HG03457 (cell line): ENCODE data around the gene ACP3.

Source experiments
- ATAC-seq: cut with Tn5 transposase; IDR thresholded peaks from one replicate; pipeline ENCODE4 v1.9.1; 2021; ENCODE audit warnings: moderate number of reproducible peaks; ENCODE audit not compliant: unreplicated experiment

ACP3 gene

GRCh38 chr3:132315851-132316250 is 1.4 kb upstream of the ACP3 start:
- ATAC-seq, result no peak

- no peak for ATAC-seq
Observed at GRCh38 chr3:132318451-132318850, 1.2 kb downstream of the ACP3 start.

DNA sequence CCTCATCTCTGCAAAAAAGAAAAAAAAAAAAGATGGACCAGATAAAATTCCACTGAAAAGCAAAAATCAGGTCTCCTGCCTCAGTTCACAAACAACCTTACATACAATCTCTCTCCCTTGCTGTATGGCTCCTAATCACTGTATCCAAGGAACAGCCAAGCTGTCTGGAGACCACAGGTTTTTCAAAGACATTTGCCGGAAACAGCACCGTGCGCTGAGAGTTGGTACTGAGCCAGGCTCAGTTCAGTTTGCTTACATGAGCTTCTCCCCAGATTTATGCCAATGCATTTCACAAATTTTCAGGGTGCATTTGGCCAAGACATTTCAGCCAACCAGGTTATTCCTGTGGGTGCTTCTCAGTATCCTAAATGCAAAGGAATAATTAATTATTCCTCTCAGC is 4.1 kb downstream of the ACP3 start:
- ATAC-seq, result no peak

GRCh38 chr3:132325103-132325606 is 7.9 kb downstream of the ACP3 start:
- ATAC-seq, result no peak

DNA sequence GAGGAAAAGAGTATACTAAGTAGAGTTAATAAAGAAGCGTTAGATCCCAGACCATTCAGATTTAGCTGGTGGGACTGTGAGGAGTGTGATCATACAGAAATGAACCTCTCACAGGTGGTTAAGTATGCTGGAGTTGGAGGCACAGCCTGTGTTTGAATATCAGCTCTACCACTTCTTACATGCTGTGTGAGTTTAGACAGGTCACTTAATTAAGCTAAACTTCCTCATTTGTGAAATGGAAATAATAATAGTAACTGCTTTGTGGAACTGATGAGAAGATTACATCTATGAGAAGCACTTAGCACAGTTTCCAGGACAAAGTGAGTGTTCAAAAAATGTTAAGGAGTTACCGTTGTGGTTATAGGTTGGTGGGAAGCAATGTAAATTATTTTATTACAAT is 8.4 kb downstream of the ACP3 start:
- ATAC-seq, result no peak

- no peak for ATAC-seq
Observed at GRCh38 chr3:132326251-132326650, 9.0 kb downstream of the ACP3 start.

DNA sequence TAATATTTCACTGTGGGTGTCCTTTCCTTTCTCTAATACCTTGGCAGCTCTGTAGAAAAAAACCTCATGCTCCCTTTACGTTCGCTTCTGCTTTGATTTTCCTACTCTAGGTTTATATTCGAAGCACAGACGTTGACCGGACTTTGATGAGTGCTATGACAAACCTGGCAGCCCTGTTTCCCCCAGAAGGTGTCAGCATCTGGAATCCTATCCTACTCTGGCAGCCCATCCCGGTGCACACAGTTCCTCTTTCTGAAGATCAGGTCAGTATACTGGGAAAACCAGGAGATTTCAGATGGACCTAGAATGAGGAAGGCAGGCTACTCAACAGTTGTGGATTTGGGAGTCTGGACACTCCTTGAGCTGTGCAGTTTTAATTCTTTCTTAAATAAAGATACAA is 14.9 kb downstream of the ACP3 start:
- ATAC-seq, result no peak

- no peak for ATAC-seq
Observed at GRCh38 chr3:132332508-132332907, 15.3 kb downstream of the ACP3 start.

DNA sequence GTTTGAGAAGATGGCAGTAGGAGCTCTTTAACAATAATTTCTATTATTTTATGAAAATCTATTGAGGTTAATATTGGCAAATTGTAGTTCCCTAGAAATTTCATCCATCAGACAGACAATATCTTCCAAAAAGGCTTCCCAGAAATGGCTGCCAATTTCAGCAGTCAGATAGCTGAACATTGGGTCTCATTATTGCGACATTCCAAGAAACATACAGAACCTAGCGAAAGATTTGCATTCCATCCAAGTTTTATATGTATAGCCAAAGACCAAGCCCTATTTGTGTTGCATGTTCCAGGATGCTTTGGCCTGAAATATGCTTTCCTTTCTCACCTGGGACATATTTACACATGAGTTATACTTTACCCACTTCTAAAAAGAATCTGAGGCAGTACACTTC is 24.5 kb downstream of the ACP3 start:
- ATAC-seq, result no peak

- no peak for ATAC-seq
Observed at GRCh38 chr3:132342183-132342582, 25.0 kb downstream of the ACP3 start.

DNA sequence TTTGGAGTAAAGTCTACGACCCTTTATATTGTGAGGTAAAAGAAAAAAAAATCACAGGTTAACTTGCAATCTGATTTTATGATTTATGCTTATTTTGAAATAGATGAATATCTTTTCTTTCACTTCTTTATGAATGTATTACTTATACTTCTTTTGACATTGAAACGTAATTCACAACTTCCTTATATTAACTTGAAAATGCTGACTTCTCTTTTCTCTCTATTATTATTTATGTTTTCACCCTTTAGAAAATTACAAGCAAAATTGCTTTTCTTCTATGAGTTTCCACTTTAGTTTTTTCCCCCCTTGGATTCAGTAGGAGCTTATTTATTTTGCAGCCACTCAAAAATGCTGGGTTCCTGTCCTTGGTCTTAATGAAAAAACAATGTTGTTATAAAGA is 25.4 kb downstream of the ACP3 start:
- ATAC-seq, result no peak

DNA sequence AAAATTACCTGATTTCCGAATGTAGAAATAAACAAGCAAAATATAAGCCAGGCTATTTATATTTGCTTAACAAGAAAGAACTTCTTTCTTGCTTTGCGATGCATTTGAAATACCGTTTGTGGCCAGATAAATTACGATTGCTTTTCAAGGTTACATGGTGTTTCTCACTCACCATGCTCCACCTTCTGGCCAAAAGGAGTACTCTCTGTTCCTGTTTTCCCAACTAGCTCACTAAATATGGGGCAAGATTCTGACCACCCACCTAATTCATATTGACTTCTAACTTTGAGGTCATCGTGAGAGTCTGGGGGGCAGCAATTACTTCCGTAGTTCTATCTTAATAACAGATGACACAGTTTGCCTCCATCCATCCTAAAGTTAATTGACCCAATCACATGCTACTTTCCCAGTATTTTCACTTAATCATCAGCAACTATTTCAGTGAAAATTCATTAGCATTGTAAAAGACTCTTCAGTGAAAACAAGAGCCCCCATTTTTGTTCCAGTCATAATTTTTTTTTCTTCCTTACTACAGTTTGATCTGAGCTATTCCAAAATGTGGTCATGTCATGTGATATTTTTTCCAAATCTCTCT is 25.9 kb downstream of the ACP3 start:
- ATAC-seq, result no peak

DNA sequence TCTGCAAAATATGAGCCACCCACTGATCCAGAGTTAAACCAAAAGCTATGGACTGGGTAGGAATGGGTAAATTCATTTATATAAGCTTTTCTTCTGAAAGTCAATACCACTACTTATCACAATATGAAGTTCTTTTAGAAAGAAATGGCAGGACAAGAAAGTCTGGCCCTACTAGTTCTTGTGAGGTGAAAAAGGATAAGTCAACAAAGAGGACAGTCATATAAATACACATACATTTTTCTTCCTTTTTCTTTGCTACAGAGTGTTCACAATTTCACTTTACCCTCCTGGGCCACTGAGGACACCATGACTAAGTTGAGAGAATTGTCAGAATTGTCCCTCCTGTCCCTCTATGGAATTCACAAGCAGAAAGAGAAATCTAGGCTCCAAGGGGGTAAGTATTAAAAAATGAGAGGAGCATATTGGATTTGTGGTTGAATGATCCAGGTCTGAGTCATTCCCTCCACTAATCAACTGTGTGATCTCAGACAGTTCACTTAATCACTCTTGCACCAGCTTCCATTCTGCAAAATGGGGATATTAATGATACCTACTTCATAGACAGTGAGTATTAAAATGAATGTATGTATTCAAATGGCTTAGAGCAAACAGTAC is 27.6 kb downstream of the ACP3 start:
- ATAC-seq, result no peak

DNA sequence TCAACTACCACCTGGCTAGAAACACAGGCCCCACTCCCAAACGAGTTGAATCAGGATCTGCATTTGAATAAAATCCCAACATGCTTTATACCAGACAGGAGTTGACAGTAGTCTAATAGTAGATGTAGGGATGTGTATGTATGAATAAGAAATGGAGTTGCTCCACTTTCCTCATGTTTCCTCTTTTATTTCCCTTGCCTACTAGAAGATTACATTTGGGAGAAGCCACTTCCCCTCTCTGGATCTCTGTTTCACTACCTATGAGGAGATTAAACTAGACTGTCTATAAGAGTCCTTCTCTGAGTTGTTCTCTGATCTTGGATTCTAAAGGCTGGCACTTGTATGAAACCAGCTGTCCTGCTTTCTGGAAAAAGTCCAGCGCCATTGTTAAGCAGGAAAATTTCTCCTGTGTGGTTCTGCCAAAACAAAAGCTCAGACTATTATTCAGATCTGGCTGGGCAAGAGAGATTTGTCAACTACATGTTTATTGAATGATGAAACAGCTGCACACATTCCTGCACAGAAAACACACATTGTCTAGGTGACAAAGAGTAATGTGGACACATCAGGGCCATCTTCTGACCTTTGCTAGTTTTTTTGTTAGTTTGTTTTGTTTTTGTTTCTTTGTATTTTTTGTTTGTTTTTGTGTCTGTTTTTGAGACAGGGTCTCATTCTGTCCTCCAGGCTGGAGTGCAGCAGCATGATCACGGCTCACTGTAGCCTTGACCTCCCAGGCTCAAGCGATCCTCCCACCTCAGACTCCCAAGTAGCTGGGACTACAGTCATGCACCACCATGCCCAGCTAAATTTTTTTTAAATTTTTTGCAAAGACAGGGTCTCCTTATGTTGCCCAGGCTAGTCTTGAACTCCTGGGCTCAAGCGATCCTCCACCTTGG is 29.9 kb downstream of the ACP3 start:
- ATAC-seq, result no peak

DNA sequence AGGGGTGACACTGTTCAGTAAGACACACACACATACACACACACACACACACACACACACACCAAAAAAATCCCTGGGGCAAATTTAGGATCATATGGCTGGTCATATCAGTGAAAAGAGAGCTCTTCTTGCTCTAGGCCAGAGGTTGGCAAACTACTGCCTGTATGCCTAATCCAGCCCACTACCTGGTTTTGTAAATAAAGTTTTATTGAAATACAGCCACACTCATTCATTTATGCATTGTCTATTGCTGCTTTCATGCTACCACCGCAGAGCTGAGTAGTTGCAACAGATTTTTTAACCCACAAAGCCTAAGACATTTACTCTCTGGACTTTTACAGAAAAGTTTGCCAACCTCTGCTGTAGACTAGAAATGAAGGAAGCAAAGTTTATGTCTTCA is 30.6 kb downstream of the ACP3 start:
- ATAC-seq, result no peak

GRCh38 chr3:132348531-132348930 is 31.3 kb downstream of the ACP3 start:
- ATAC-seq, result no peak

- ATAC-seq, result no peak
Observed at GRCh38 chr3:132350814-132351213, 33.6 kb downstream of the ACP3 start.

DNA sequence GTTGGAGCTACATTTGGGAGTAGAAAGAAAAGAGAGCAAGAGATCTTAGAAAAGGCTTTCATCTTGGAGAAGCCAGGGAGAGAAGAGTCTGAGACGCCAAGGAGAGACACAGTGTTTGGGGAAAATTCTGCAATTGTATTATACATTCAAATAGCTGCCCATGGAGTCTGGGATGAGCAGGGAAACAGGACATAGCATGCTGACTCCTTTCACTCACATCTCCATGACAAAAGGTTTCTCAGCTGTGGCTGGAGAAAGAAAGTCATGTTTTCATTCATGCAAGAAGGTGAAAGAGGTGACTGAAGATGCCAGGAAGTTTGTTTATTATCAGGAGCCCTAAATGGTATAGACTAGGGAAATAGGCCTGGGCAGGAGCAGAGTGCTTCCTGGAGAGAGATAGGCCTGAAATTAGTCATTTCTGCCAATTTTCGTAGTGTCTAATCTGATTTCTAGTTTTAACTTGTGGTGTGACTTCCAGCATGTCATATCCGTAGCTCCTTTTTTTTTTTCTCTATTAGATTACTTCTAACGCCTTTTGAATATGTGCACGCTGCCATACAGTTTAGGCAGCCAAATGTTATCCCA is 34.1 kb downstream of the ACP3 start:
- no peak for ATAC-seq

DNA sequence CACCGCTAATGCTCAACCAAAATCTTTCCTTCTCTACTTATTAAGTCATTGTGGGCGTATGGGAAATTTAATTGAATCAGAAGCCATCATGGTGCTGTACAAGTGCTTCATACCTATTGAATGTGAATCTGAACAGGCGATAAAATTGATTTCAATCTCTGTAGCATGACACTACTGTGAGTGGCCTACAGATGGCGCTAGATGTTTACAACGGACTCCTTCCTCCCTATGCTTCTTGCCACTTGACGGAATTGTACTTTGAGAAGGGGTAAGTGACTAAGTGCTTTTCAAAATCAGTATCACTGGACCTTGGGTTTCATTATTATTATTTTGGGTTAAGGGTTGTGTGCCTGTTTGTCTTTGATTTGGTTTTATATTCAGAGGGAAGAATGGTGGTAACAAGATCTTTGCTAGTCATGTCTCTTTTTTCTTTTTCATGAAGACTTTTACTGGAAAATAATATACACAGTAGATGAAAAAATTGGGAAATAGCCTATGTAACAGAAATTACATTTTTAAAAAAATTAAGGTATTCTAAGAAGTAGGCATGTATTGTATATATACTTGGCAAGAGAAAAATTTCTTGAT is 35.4 kb downstream of the ACP3 start:
- no peak for ATAC-seq

- no peak for ATAC-seq
Observed at GRCh38 chr3:132354916-132355702, 37.9 kb downstream of the ACP3 start.
